ENCODE measurements around the gene CDKL1. TPM values are rescaled to one million over a fixed set of nuclear protein-coding genes. Genes with fewer than 3 reads are reported as not detected.

Gene CDKL1
- total and polyA plus RNA-seq, 2 donors (not counting 3 experiments of a cell fraction or from before 2014, with no cell fraction given): 2.6 to 9.7 TPM

DNA sequence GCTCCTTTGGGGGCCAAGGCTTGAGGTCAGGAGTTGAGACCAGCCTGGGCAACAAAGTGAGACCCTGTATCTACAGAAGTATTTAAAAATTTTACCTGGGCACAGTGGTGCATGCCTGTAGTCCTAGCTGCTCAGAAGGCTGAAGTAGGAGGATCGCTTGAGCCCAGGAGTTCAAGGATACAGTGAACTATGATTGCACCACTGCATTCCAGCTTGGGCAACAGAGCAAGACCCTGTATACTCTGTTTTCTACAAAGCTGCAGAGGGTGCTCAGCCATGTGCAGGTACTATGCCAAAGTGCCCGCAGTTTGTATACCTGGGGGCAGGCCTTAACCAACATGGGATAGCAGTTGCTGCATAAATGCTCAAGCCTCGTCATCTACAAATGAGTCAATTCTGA, 26.8 kb upstream of the CDKL1 start:
- H3K4me1 ChIP-seq (ENCODE audit: control insufficient read depth, extremely low read depth, insufficient read depth, low read length): no peaks in the 10 kb centered on the region
- H3K4me3 ChIP-seq (replicated peaks in 1 of 3; ENCODE audit: insufficient read depth in 1 of 3, low read depth in 1 of 3, low read length in 3 of 3): no peak overlapping the region
- H3K4me2 ChIP-seq (ENCODE audit: insufficient read depth, low read length): no peak overlapping the region
- H3K9me3 ChIP-seq (replicated peaks; ENCODE audit: control insufficient read depth, insufficient read depth, low read length): no peaks in the 10 kb centered on the region
- no peak overlapping the region for H2AFZ ChIP-seq (ENCODE audit: low read depth, low read length)
- no peaks in the 10 kb centered on the region for H4K20me1 ChIP-seq (replicated peaks; ENCODE audit: control insufficient read depth, extremely low read depth, insufficient read depth, low read length)
- no peaks in the 10 kb centered on the region for H3K27me3 ChIP-seq (ENCODE audit: control insufficient read depth in 2 of 2, insufficient read depth in 2 of 2, low read length in 2 of 2)
- CTCF ChIA-PET: interaction anchor here (0.6 to 1.5 kb wide), 5 partner anchors 20 to 304 kb away, joined by 3 to 5 read pairs (median 3); no protein-coding TSS in a partner anchor
- no peaks in the 10 kb centered on the region for H3K9me1 ChIP-seq (replicated peaks; ENCODE audit: control insufficient read depth, extremely low read depth, insufficient read depth, low read length)
- intact Hi-C loops (cut with micrococcal nuclease) (no loop called here), dilution Hi-C loops (cut with MboI; ENCODE audit: extremely low pct_ligation_motif_present, low sequenced_read_pairs) (no loop called here)
- FAIRE-seq (no peak), DNase-seq (ENCODE audit: low read depth, low spot score) (no peak)
- no peaks in the 10 kb centered on the region for H3K79me2 ChIP-seq (ENCODE audit: control insufficient read depth, insufficient read depth, low read length)
- POLR2A ChIA-PET: no interaction called here
- H3K9ac ChIP-seq (replicated peaks; ENCODE audit: extremely low read depth, insufficient read depth, low read length): no peak overlapping the region
- no TSS peak for BruUV-seq (replicated peaks)
- peaks cover 7 to 12% of the 10 kb centered on the region in 2 experiments for H3K36me3 ChIP-seq (ENCODE audit: control insufficient read depth in 2 of 2, extremely low read depth in 1 of 2, insufficient read depth in 2 of 2, low read length in 2 of 2)
- TF ChIP-seq FOS (IDR thresholded peaks at IDR 0.05; ENCODE audit: borderline replicate concordance, insufficient read depth, low read length) (no peak), MYC (IDR thresholded peaks at IDR 0.05; ENCODE audit: low read depth, low read length) (no peak), POLR2A (IDR thresholded peaks at IDR 0.05; ENCODE audit: low read depth, low read length) (no peak), POLR2AphosphoS5 (IDR thresholded peaks at IDR 0.05; ENCODE audit: insufficient read depth, low read depth, low read length) (no peak)
- no peak overlapping the region for H3K27ac ChIP-seq (ENCODE audit: insufficient read depth, low read depth, low read length)

DNA sequence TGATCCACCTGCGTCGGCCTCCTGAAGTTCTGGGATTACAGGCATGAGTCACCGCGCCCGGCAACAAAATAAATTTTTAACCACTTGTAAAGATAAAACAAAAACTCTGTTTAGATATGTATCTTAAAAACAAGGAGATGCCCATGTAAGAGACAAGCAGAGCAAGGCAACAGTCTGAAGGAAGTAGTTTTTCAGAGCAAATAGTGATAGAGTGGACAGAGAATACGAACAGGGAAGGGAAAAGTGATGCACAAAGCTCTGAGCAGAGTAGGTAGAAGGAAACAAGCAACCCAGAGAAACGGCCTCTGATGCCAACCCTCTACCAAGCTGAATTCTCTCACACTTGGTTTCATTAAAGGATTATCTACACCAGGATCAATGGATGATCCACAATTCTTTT, 24.8 kb upstream of the CDKL1 start:
- no peak overlapping the region for H3K9ac ChIP-seq (replicated peaks; ENCODE audit: extremely low read depth, insufficient read depth, low read length)
- CTCF ChIA-PET: interaction anchor here (1.9 kb wide), 1 partner anchor 104 kb away, joined by 7 read pairs; no protein-coding TSS in a partner anchor
- no peak overlapping the region for H3K4me2 ChIP-seq (ENCODE audit: insufficient read depth, low read length)
- no peak overlapping the region for H2AFZ ChIP-seq (ENCODE audit: low read depth, low read length)
- H4K20me1 ChIP-seq (replicated peaks; ENCODE audit: control insufficient read depth, extremely low read depth, insufficient read depth, low read length): no peaks in the 10 kb centered on the region
- BruUV-seq (replicated peaks): no TSS peak
- no peaks in the 10 kb centered on the region for H3K79me2 ChIP-seq (ENCODE audit: control insufficient read depth, insufficient read depth, low read length)
- no peak overlapping the region for H3K27ac ChIP-seq (ENCODE audit: insufficient read depth, low read depth, low read length)
- no peaks in the 10 kb centered on the region for H3K4me1 ChIP-seq (ENCODE audit: control insufficient read depth, extremely low read depth, insufficient read depth, low read length)
- no peak overlapping the region for H3K4me3 ChIP-seq (replicated peaks in 1 of 3; ENCODE audit: insufficient read depth in 1 of 3, low read depth in 1 of 3, low read length in 3 of 3)
- TF ChIP-seq, protein P1, sequence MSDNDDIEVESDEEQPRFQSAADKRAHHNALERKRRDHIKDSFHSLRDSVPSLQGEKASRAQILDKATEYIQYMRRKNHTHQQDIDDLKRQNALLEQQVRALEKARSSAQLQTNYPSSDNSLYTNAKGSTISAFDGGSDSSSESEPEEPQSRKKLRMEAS (IDR thresholded peaks at IDR 0.05; ENCODE audit: insufficient read depth, insufficient read length): no peak
- TF ChIP-seq MYC (IDR thresholded peaks at IDR 0.05; ENCODE audit: low read depth, low read length) (no peak), JUN (IDR thresholded peaks at IDR 0.05; ENCODE audit: borderline replicate concordance, insufficient read depth, insufficient read length, low read depth) (no peak), FOS (IDR thresholded peaks at IDR 0.05; ENCODE audit: borderline replicate concordance, insufficient read depth, low read length) (no peak), GATA2 (IDR thresholded peaks at IDR 0.05; ENCODE audit: insufficient read depth, insufficient read length, low read depth, low read length) (no peak), POLR2A (IDR thresholded peaks at IDR 0.05; ENCODE audit: low read depth, low read length) (no peak), POLR2AphosphoS5 (IDR thresholded peaks at IDR 0.05; ENCODE audit: insufficient read depth, low read depth, low read length) (no peak), EZH2 (IDR thresholded peaks at IDR 0.05; ENCODE audit: borderline replicate concordance, low read depth, low read length, severe bottlenecking) (no peak)
- TF ChIP-seq, protein P2, sequence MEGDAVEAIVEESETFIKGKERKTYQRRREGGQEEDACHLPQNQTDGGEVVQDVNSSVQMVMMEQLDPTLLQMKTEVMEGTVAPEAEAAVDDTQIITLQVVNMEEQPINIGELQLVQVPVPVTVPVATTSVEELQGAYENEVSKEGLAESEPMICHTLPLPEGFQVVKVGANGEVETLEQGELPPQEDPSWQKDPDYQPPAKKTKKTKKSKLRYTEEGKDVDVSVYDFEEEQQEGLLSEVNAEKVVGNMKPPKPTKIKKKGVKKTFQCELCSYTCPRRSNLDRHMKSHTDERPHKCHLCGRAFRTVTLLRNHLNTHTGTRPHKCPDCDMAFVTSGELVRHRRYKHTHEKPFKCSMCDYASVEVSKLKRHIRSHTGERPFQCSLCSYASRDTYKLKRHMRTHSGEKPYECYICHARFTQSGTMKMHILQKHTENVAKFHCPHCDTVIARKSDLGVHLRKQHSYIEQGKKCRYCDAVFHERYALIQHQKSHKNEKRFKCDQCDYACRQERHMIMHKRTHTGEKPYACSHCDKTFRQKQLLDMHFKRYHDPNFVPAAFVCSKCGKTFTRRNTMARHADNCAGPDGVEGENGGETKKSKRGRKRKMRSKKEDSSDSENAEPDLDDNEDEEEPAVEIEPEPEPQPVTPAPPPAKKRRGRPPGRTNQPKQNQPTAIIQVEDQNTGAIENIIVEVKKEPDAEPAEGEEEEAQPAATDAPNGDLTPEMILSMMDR (IDR thresholded peaks at IDR 0.05; ENCODE audit: extremely low read depth in 1 of 2, insufficient read depth in 1 of 2, low read depth in 1 of 2, low read length in 2 of 2): no peak
- no peaks in the 10 kb centered on the region for H3K9me3 ChIP-seq (replicated peaks; ENCODE audit: control insufficient read depth, insufficient read depth, low read length)
- peaks cover 7 to 9% of the 10 kb centered on the region in 2 experiments for H3K36me3 ChIP-seq (ENCODE audit: control insufficient read depth in 2 of 2, extremely low read depth in 1 of 2, insufficient read depth in 2 of 2, low read length in 2 of 2)
- H3K27me3 ChIP-seq (ENCODE audit: control insufficient read depth in 2 of 2, insufficient read depth in 2 of 2, low read length in 2 of 2): no peaks in the 10 kb centered on the region
- dilution Hi-C loops (cut with MboI; ENCODE audit: extremely low pct_ligation_motif_present, low sequenced_read_pairs): no loop called here
- intact Hi-C loops (cut with micrococcal nuclease): no loop called here
- DNase-seq (ENCODE audit: low read depth, low spot score): no peak
- POLR2A ChIA-PET: no interaction called here
- H3K9me1 ChIP-seq (replicated peaks; ENCODE audit: control insufficient read depth, extremely low read depth, insufficient read depth, low read length): no peaks in the 10 kb centered on the region
- no peak for FAIRE-seq

All from endothelial cell of umbilical vein (primary cell).